Neuronal stem cell (in vitro differentiated cells): ENCODE data around the gene ZFTA.

Source experiments
- DNase-seq: peaks from one replicate; pipeline ENCODE4 v3.0.0-alpha.2; 2013; ENCODE audit warnings: low spot score
- H2AFZ ChIP-seq: one replicate; pipeline ENCODE4 v1.6.1; 2013; ENCODE audit warnings: mild to moderate bottlenecking, low read length, inconsistent platforms
- H2AK5ac ChIP-seq: 2 replicates; pipeline ENCODE4 v1.6.1; 2013; ENCODE audit warnings: low read depth, mild to moderate bottlenecking, inconsistent platforms, low read length, moderate library complexity, mixed read lengths
- H2BK120ac ChIP-seq: 2 replicates; pipeline ENCODE4 v1.6.1; 2013; ENCODE audit warnings: low read depth, mild to moderate bottlenecking, inconsistent platforms, low read length, moderate library complexity, mixed read lengths
- H2BK12ac ChIP-seq: one replicate; pipeline ENCODE4 v1.6.1; 2013; ENCODE audit warnings: low read length, inconsistent platforms
- H2BK15ac ChIP-seq: 2 replicates; pipeline ENCODE4 v1.6.1; 2013; ENCODE audit warnings: mild to moderate bottlenecking, low read length, inconsistent platforms, mixed read lengths
- H2BK5ac ChIP-seq: one replicate; pipeline ENCODE4 v1.6.1; 2013; ENCODE audit warnings: inconsistent platforms, mild to moderate bottlenecking, low read length, moderate library complexity
- H3K14ac ChIP-seq: one replicate; pipeline ENCODE4 v1.6.1; 2013; ENCODE audit warnings: low read length, inconsistent platforms
- H3K18ac ChIP-seq: 2 replicates; pipeline ENCODE4 v1.6.1; 2013; ENCODE audit warnings: low read length, inconsistent platforms
- H3K23ac ChIP-seq: 2 replicates; pipeline ENCODE4 v1.6.1; 2013; ENCODE audit warnings: low read depth, mild to moderate bottlenecking, mixed read lengths, low read length, inconsistent platforms; ENCODE audit not compliant: poor library complexity
- H3K27ac ChIP-seq: replicated peaks from 3 replicates; pipeline ENCODE4 v1.5.1; 2013; ENCODE audit warnings: low read length, inconsistent platforms
- H3K27me3 ChIP-seq, 3 experiments: 2 replicates each; pipeline ENCODE4 v1.6.1; 2013; ENCODE audit warnings: low read length in 3 of 3, mild to moderate bottlenecking in 2 of 3, inconsistent platforms in 1 of 3, low read depth in 1 of 3, mixed read lengths in 1 of 3, moderate library complexity in 1 of 3; ENCODE audit not compliant: control insufficient read depth in 3 of 3, insufficient read depth in 3 of 3
- H3K36me3 ChIP-seq, 2 donors: replicated peaks in 1 of 2; 2 replicates each; pipeline ENCODE4 v1.6.1; 2013; ENCODE audit warnings: low read length in 2 of 2; ENCODE audit not compliant: control insufficient read depth in 2 of 2, insufficient read depth in 2 of 2
- H3K4ac ChIP-seq: 2 replicates; pipeline ENCODE4 v1.6.1; 2013; ENCODE audit warnings: inconsistent platforms, mild to moderate bottlenecking, low read length, moderate library complexity
- H3K4me1 ChIP-seq, 2 donors: 1 replicate in 1 of 2; 2 replicates in 1 of 2; pipeline ENCODE4 v1.6.1; 2013; ENCODE audit warnings: low read length in 2 of 2, low read depth in 1 of 2; ENCODE audit not compliant: control insufficient read depth in 2 of 2, insufficient read depth in 1 of 2
- H3K4me2 ChIP-seq: one replicate; pipeline ENCODE4 v1.6.1; 2013; ENCODE audit warnings: mild to moderate bottlenecking, low read length, inconsistent platforms; ENCODE audit not compliant: insufficient read depth, poor library complexity, severe bottlenecking
- H3K4me3 ChIP-seq, 2 donors: 2 replicates each; pipeline ENCODE4 v1.5.1; 2013; ENCODE audit warnings: low read length in 2 of 2, mild to moderate bottlenecking in 2 of 2, inconsistent platforms in 1 of 2, moderate library complexity in 1 of 2
- H3K79me1 ChIP-seq: one replicate; pipeline ENCODE4 v1.6.1; 2013; ENCODE audit warnings: low read depth, mild to moderate bottlenecking, inconsistent platforms, low read length, moderate library complexity
- H3K9ac ChIP-seq: one replicate; pipeline ENCODE4 v1.6.1; 2013; ENCODE audit warnings: mild to moderate bottlenecking, low read depth, low read length, inconsistent platforms; ENCODE audit not compliant: poor library complexity
- H3K9me3 ChIP-seq, 2 donors: replicated peaks in 1 of 2; 2 replicates each; pipeline versions ENCODE3 to v1.6.1; 2013; ENCODE audit warnings: low read length in 2 of 2, mild to moderate bottlenecking in 2 of 2, inconsistent platforms in 1 of 2, low read depth in 1 of 2, mixed read lengths in 1 of 2, moderate library complexity in 1 of 2; ENCODE audit not compliant: control insufficient read depth in 2 of 2, insufficient read depth in 1 of 2
- H4K8ac ChIP-seq: one replicate; pipeline ENCODE4 v1.6.1; 2013; ENCODE audit warnings: low read depth, mild to moderate bottlenecking, inconsistent platforms, low read length, moderate library complexity
- H4K91ac ChIP-seq: one replicate; pipeline ENCODE4 v1.6.1; 2013; ENCODE audit warnings: low read length, low read depth, mild to moderate bottlenecking, inconsistent platforms; ENCODE audit not compliant: poor library complexity
- WGBS, 2 donors: extraction: QIAGEN DNeasy Blood & Tissue Kit; methylation state at CpG; one replicate each; pipeline ENCODE4 v1.1.7; 2013; ENCODE audit warnings: missing lambda C conversion rate in 2 of 2, mixed read lengths in 1 of 2; ENCODE audit not compliant: insufficient read length in 2 of 2, insufficient replicate concordance in 1 of 2; ENCODE audit errors: extremely low coverage in 2 of 2; 5-methylcytosine and 5-hydroxymethylcytosine counted together

ZFTA gene

DNA sequence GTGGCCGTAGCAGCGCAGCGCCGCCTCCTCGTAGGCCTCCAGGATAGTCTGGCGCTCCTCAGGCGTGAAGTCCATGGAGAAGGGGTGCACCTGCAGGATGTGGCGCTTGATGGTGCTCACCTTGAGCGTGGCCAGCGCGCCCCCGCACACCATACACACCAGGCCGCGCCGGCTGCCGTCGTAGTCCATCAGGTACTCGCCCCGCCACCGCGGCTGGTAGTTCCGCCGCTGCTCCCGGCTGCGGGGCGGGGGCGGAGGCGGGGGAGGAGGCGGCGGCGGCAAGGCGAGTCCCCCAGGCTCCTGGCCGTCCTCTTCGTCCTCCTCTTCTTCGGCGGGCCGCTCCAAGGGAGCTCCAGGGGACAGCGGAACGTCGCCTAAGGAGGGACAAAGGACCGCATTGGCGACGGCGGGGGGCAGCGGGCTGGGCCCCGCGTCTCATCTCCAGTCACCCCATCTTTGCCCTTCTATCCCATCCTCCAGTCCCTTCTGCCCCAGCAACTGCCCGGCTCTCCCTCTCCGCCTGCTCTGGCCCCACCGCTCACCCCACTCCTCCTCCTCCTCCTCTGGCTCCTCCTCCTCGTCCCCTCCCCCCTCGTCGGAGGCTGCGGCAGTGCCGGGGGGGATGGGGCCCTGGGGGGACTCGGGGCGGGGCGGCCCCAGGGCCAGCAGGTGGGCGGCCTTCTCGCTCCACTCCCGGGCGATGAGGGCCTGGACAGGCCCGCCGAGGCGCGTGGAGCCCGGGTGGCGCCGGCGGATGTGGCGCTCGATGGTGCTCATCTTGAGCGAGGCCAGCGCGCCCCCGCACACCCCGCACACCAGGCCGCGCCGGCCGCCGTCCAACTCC lies 4.9 kb downstream of the ZFTA start:
- Histone ChIP-seq H3K9me3 (no peaks in the 10 kb centered on the region), H3K27ac (peak overlapping the region; percentile 93), H3K4ac (peak overlapping the region; percentile 85), H3K4me3 (peak overlapping the region in 1 of 2 donors; percentile 89), H3K18ac (peak overlapping the region; percentile 99), H3K14ac (peak overlapping the region; percentile 99), H2BK120ac (peak overlapping the region; percentile 61), H3K36me3 (peaks cover 8 to 70% of the 10 kb centered on the region in 2 donors), H4K8ac (peak overlapping the region; percentile 100), H3K4me2 (peak overlapping the region; percentile 95), H4K91ac (no peak overlapping the region), H3K79me1 (peaks cover 6% of the 10 kb centered on the region), H3K4me1 (peaks cover 29 to 40% of the 10 kb centered on the region in 2 donors), H2BK15ac (peak overlapping the region; percentile 94), H2AK5ac (peak overlapping the region; percentile 97), H2BK5ac (peak overlapping the region; percentile 76), H2AFZ (no peak overlapping the region), H3K27me3 (no peaks in the 10 kb centered on the region), H3K23ac (peak overlapping the region; percentile 95), H2BK12ac (peak overlapping the region; percentile 69), H3K9ac (peak overlapping the region; percentile 99)
- no CpG with 5 or more reads among the region's 82 CpGs for WGBS, 2 donors
- DNase-seq = peak; percentile 76

DNA sequence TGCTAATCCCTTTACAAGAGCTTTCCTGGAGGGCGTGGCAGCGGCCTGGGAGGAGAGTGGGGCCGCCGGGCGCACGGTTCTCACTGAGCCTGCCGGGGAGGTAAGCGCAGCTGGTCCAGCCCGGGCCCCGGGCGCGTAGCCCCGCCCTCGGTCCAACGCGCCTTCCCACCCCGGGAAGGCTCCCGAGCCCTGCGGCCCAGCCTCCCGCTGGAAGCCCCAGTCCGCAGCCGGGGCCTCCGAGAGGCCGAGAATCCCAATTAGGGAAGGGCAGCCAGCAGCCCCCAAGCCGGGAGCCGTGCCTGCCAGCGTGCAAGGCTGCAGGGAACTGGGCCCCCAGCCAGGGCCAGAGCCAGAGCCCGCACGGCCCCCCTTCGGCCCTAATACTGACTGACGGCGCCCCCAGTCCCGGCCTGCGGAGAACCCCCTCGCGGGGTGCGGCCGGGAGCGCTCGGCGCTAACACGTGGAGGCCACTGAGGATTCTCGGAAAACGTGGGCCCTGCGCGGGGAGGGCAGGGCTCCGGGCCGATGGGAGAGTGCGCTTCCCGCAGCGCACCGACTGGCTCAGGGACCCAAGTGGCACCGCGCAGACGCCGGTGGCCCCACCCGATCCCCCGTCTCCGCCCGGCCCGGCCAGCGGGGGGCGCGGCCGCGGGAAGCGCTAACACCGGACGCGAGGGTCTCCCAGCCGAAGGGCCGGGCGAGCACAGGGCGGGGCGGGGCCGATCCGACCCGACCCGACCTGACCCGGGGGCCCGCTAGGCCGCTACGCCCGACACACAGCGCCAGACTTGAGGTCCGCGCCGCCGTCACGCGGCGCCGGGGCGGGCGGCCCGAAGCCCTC lies 5.7 kb downstream of the ZFTA start:
- Histone ChIP-seq H3K14ac (peak overlapping the region; percentile 99), H3K9ac (peak overlapping the region; percentile 99), H3K27me3 (no peaks in the 10 kb centered on the region), H2BK15ac (peak overlapping the region; percentile 94), H4K91ac (peak overlapping the region; percentile 95), H3K9me3 (no peaks in the 10 kb centered on the region), H2AFZ (no peak overlapping the region), H3K18ac (peak overlapping the region; percentile 99), H3K4me1 (peaks cover 29 to 40% of the 10 kb centered on the region in 2 donors), H3K4me2 (peak overlapping the region; percentile 95), H3K4ac (peak overlapping the region; percentile 85), H3K23ac (peak overlapping the region; percentile 95), H2AK5ac (peak overlapping the region; percentile 97), H4K8ac (peak overlapping the region; percentile 100), H3K4me3 (peak overlapping the region in 1 of 2 donors; percentile 89), H2BK12ac (peak overlapping the region; percentile 69), H2BK5ac (peak overlapping the region; percentile 94), H3K36me3 (peaks cover 8 to 79% of the 10 kb centered on the region in 2 donors), H3K27ac (peak overlapping the region; percentile 93), H2BK120ac (peak overlapping the region; percentile 61), H3K79me1 (peaks cover 6% of the 10 kb centered on the region)
- DNase-seq = peak; percentile 71
- no CpG with 5 or more reads among the region's 96 CpGs for WGBS, 2 donors

DNA sequence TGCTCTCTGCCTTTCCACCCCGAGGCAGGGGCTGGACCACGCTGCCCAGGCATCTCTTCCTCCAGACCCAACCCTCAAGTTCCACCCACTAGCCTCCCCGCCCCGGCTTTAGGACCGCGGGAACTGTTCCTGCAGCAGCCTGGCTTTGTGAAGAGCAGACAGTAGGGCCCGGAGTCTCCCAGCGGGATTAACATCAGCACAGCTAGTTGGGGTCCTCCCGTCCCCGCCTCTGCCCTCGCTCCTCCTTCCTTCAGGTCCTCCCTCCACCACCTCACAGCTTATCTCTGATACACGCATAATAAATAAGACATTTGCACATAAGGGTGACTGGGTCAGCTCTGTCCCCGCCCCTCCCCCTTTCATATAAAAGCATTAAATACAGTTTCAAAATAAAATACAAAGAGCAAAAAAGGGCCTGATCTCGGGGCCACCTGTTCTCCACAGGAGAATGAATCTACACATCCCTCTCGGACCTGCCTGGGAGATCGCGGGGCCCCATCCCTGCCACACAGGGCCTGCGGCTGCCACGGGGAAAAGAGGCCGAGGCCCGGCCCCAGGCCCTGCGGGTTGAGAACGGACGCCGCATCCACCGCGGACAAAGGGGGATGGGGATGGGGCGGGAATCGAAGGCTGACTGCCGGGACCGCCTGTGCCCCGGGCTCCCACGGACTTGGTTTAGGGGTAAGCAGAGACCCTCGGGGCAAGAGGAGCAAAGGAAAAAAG lies 6.5 kb downstream of the ZFTA start:
- DNase-seq = peak; percentile 55
- H2AFZ ChIP-seq = no peak overlapping the region
- peaks cover 27 to 40% of the 10 kb centered on the region in 2 donors for H3K4me1 ChIP-seq

More for the DNA sequence above, 6.5 kb downstream of the ZFTA start:
- H3K4me3 ChIP-seq = peak overlapping the region in 1 of 2 donors; percentile 89
- peak overlapping the region; percentile 97 for H2AK5ac ChIP-seq
- H3K79me1 ChIP-seq = peaks cover 6% of the 10 kb centered on the region
- H2BK5ac ChIP-seq = peak overlapping the region; percentile 94
- H3K23ac ChIP-seq = no peak overlapping the region
- H3K9me3 ChIP-seq = no peaks in the 10 kb centered on the region
- no peak overlapping the region for H4K91ac ChIP-seq
- no peak overlapping the region for H3K4ac ChIP-seq
- WGBS, 2 donors = no CpG with 5 or more reads among the region's 34 CpGs
- H3K14ac ChIP-seq = no peak overlapping the region
- peak overlapping the region; percentile 93 for H3K27ac ChIP-seq
- no peak overlapping the region for H4K8ac ChIP-seq
- no peaks in the 10 kb centered on the region for H3K27me3 ChIP-seq
- peak overlapping the region; percentile 99 for H3K18ac ChIP-seq
- peak overlapping the region; percentile 90 for H3K9ac ChIP-seq
- H2BK12ac ChIP-seq = no peak overlapping the region
- peaks cover 8 to 86% of the 10 kb centered on the region in 2 donors for H3K36me3 ChIP-seq
- peak overlapping the region; percentile 95 for H3K4me2 ChIP-seq
- H2BK15ac ChIP-seq = peak overlapping the region; percentile 77
- peak overlapping the region; percentile 64 for H2BK120ac ChIP-seq
